Glomerular endothelial cell (primary cell): ENCODE data around the gene LEMD1. TPM values are rescaled to one million over a fixed set of nuclear protein-coding genes. Genes with fewer than 3 reads are reported as not detected.

Source experiments
- DNase-seq: peaks from one replicate; pipeline ENCODE4 v3.0.0-alpha.2; 2011; ENCODE audit warnings: low read depth, low spot score; ENCODE audit errors: extremely low read depth
- total RNA-seq: library from RNA; depleted of rRNA; stranded (reverse); fragments of >200 nt; gene quantifications from 2 replicates; pipeline ENCODE4 v1.2.3, GENCODE V29; 2015

The LEMD1 gene, protein sequence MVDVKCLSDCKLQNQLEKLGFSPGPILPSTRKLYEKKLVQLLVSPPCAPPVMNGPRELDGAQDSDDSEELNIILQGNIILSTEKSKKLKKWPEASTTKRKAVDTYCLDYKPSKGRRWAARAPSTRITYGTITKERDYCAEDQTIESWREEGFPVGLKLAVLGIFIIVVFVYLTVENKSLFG
- not detected in 2 replicates for total RNA-seq

DNA sequence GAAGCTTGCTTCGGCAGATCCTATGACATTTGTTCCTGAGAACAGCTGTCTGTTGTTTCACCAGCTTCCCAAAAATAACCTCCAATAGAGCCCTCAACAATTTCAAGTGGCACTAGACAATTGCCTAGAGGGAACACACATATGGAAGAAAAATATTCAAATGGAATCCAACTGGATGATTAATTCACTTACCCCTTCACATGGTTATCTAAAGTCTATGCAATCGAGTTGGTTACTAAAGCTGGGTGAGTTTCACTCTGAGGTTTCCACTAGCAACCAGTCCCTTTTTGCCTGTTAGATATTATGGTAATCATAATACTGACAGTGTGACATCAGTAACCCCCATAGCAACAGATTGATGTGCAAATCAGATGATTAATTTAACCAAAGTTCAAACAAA is at the start of gene LEMD1:
TSS of gene LEMD1 (minus strand) at position 259 of the 400 bp plus-strand sequence. CDS start 1,520 bp downstream, outside the sequence.
- no peak for DNase-seq

DNA sequence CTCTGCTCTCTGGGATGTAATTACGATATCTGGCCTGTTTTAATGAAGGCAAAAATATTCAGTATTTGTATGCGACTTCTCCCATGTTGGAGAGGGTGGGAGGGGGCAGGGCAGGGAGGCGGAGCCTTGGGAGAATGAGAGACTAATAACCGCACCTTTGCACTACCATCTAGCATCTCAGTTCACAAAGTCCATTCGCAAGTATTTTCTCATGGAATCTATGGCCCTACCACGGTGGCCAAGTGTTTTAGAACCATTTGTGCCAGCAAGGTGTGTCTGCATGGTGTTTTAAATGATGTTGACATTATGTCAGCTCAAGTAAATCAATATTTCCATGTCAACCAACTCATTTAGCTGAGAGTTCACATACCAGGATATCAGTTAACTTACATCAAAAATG is 48.3 kb upstream of the LEMD1 start:
- DNase-seq = no peak

DNA sequence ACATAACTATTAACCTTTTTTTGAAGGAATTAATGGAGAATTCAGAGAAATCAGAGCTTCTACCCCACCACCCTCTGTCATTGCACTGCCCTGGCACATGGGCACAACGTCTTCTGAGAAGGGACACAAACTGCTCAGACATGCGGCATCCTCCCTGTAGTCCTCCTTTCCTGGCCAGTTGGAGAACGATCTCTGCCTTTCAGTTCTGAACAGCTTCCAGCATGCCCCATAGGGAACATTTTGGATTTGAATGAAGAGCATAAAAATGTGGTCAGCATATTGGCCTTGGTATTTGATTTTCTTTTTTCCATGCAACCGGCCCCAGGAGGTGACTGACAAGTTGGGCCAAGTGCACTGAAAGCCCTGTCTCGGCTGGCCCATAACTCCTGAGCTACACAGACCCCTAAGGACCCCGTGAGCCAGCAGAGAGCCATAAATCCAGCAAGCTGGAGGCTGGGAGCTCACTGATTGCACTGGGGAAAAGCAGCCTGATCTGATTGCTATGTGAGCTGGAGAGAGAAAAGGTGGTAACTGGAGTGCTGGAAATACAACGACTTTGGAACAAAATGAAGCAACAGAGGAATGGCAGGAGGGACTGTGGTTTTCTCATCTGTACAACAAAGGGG is 44.9 kb upstream of the LEMD1 start:
- DNase-seq = no peak

DNA sequence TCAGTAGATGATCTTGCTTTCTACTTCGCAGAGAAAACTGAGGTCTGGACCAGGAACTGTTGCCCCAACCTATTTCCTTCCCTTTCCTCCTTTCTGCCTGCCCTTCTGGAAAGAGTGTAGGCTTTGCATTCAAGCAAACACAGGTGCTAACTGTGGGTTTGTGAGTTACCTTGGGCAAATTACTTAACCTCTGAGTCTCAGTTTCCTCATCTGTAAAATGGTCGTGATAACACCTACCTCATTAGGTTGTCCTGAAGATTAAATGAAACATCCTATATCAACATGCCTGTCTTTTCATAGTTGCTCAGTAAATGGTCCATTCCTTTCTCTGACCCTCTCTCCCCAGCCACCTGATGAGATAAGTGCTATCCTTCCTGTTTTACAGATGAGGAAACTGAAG is 43.5 kb upstream of the LEMD1 start:
- no peak for DNase-seq

DNA sequence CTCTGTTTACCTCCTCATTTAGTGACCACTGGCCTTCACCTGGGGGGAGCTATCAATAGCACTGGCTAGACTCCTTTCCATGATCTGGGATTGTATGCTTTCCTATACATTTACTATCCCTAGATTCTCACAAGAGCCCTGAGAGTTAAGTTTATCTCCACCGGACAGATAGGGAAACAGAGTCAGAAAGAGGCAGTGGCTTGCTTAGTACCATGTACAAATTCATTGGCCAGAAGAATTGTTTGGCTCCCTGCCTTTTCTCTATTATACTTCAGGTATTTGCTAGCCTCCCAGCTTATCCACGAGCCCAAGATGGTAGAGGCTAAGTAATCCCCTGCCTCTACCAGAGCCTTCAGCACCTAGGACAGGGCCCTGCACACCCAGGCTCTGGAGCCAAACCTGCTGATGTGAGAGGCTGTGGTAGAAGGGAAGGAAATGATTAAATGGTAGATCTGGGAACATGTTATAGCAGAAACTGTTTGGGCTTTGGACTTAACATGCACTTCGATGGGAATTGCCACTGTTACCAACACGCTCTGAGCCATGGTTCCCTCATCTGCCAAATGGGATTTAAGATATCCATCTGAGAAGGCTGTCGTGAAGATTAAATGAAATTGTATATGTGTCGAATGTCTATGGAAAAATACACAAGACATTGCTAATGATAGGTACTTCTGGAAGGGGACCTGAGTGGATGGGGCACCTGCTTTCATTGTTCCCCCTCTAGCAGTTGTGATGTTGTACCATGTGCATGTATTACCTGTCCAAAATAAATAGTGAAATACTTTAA is 37.1 kb upstream of the LEMD1 start:
- DNase-seq = no peak

DNA sequence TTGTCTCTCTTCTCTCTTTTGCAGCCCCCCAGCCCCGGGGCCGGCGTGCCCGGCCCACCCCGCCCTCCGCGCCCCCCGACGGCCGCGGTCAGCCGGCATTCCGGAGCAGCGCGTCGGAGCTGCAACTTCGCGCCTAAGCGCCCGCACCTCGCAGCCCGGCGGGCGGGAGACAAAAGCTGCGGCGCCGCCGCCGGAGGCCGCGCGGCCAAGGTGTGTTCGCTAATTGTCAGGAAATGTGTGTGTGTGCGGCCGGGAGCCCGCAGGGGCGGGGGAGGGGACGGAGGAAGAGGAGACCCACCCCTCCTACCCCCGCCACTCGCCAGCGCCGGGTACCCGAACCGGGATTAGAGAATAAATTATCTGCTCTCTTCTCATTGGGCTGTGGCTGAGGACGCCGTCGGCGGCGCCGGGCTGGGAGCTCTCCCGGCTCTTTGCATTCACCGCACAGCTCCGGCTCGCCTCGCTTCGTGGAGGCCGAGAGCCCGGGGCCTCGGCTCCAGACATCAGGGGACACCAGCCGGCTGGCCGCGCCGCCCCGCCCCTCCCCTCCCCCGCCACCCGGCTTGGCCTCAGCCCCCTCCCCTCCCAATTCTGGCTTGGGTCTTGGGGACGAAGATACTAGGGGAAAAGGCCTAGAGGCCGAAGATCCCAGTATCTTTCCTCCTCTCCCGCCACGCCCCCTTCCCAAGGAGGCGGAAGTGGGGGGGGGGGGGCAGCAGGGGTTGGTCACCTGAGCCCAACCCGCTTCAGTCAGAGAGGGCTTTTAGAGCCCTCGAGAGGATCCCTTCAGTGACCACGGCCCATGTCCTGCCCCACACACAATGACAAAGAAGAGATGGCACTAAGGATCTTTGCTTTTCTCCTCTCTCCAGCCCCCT is 35.3 kb upstream of the LEMD1 start:
- no peak for DNase-seq

DNA sequence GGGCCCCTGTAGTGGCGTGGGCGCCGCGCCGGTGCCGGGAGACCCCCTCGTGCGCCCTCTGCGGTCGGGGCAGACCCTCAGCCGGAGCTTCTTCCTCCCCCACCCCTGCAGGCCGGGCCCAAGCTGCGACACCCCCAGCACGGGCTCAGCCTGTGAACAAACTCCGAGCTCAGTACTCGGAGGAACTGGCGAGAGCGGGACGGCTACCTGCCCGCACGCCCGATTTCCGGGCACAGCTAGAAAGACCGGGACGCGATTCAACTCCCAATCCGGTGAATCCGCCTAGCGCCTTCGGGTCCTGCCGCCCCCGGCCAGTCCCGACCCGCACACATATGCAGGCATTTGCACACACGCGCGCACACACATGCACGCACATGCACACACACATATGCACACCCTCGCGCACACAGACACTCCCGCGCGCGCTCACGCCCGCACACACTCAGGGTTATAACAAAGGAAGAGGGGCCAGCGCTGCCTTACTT is 34.6 kb upstream of the LEMD1 start:
- no peak for DNase-seq

DNA sequence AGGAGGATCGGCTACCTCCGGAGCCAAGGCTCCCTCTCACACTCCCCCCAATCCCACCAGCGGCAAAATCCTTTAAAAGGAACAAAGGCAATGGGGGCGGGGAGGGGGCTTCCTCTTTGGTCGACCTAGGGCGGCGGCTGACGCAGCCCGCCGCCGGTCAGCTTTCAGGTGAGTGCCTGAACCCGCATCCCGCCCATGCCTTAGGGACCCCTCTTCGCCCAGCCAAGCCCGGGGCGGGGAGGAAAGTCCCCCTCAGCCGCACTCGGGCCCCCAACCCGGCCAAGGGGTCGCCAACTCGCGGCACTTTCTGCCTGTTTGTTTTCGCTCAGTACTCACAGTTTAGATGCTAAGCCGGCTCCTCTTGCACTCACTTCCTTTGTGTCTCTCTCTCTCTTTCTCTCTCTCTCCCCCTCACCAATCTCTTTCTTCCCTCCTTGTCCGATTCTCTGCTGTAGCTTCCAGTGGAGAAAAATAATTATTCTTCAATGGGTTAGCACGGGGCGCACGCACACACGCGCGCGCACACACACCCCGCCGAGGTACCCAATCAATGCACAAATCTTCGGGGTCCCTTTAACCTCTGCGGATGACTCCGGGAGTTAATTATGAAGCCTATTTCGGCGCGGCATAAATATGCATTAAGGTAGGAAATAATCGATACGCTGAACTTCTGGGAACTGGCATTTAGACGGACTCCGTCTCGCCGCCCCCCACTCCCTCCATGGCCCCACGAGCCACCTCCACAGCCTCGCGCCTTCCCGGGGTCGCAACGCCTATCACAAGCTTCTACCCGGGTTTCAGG is 33.9 kb upstream of the LEMD1 start, which contains the start of gene BLACAT1:
TSS of gene BLACAT1 (minus strand) at position 465 of the 802 bp plus-strand sequence.
- DNase-seq = no peak

DNA sequence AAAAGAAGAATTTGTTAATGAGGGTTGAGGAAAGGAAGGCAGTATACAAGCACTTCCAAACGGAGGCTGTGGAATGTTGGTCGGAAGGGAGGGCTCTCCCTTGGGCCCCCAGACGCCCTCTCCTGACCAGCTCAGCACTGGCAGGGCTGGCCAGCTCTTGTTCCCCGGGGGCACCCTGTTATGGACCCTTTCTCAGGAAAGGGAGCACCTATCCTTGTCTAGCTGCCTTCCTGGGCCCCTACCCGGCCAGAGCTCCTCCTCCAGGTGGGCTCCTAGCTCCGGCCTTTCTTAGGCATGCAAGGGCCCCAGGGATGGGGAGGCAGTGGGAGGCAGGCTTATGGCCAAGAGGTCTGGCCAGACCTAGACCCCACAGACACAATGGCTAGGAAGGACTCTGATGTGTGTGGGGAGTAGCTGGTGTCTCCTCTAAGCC is 33.1 kb upstream of the LEMD1 start:
- no peak for DNase-seq

DNA sequence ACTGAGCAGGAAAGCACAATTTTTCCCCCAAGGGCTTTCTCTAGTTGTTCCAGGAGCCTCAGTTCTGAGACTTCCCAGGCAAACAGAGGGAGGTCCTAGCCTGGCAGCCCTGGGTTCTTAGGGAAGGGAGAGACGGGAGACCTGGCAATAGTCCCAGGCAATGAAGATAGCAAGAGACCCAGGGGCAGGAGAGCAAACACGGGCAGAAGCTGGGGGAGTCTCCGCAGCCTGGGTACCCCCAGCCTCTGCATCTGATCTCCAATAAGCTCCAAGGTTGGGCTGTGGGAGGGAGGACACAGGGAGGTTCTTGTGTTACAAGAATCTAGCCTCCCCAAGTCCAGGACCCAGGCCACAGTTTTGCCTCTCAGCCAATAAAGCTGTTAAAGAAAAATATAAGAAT is 31.6 kb upstream of the LEMD1 start:
- DNase-seq = no peak

DNA sequence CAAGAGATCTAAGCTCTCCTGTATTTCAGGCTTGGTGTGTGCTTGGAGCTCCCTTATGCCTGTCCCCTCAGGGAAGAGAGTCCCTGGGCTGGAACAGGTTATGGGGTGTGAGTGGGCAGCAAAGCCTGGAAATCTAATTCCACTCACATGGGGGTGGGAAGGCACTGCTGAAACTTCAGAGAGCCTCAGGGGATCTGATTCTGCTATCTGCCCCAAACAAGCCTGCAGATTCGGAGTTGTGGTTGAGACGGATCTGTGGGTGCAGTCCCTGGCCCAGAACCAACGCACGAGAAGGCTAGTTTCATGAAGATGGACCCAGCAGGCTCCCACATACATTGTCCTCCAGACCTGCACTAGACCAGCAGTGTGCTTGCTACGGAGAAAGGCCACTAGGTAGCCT is 31.1 kb upstream of the LEMD1 start:
- DNase-seq = no peak

DNA sequence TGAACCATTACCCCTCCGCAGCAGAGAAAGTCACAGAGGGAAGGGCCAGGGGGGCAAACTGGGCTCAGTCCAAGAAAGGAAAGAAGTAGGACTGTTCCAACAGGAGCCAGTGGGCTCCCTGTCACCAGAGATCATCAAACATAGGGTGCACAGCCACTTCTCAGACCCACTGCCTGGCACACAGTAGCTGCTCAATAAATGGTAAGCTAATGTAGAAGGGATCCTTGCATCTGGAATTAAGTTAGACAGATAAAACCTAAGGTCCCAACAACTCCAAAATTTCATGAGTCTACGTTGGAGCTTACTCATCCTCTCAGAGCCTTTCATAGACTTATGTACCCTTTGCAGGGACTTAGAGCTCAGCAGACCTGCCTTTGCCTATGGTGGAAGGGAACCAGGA is 30.5 kb upstream of the LEMD1 start:
- no peak for DNase-seq

DNA sequence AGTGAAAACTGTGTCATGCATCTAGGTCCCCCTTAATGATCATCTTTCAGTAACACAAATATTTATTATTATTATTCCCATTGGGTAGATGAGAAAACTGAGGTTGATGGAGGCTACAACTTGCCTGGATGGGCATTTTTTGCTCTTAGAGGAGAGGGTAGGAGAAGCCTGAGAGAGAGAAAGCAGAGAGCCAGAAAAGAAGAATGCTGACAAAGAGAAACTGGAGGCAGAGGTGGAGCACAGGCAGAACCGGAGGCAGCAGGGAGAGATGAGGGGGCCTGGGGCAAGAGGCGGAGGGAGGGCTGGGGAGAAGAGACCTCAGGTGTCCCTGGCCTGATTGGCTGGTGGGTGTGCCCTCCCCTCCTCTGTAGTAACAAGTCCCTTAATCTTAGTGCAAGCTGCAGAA is 29.9 kb upstream of the LEMD1 start:
- DNase-seq = no peak

DNA sequence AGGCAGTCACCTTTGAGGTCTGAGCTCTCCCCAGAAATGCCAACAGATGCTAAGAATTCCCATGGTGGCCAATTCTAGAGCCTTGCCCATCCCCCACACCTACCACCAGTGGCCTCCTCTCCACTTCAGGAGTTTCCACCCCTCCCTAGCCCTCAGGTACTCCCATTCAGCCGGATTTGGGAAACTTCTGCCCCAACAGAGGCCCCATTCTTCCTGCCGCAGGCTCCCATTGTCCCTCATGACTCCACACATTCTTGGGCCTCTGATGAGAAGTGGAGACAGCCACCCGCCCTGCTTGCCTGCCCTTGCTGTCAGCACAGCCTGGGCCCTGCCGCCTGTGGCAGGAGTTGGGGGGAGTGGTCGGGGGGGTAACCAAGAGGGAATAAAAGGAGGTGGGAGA is 29.3 kb upstream of the LEMD1 start:
- DNase-seq = no peak

DNA sequence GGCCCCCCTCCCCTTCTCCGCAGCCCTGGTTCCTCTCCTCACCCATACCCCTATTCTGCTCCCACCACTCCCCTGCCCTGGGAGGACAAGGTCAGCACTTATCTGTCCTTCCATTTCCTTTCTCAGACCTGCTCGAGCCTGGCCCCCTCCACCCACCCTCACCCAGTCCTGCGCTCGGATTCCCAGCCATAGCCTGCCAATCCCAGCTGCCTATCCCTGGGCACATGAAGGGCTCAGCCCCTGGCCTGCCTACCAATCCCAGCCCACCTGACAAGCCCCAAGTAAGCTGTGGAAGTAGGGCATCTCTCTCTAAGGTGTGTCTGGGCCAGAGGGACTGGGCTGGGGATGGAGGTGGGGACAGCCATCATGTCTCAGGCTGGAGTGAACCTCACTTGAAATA is 28.6 kb upstream of the LEMD1 start:
- no peak for DNase-seq

DNA sequence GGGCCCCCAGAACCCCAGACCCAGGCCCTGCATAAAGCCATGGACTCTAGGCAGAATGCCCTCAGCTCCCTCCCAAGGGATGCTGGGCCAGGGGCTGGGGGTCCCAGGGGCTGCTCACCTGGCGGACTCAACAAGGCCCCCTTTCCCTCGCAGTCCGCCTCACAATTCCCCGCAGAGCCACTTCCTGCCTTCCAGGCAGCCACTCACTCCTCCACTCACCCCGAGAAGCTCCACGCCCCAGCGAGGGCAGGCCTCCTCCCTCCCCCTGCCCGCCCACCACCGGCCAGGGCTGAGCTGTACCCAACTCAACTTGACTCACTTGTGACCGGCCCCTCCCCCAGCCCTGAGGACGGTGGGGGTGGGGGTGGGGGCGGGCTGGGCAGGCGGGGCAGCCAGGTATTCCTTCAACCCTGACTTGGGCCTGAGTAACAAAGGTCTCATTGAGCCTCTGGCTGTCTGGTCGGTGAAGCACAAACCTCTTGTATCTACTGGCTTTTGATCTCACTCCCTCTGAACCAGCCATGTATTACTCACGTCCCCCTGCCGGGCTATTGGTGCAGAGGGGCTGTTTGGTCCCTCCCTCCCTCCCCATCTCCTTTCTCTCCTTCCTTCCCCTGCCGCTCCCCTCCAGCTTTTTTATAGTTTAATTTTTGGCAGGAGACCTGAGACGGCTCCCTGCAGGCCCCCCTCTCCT is 28.0 kb upstream of the LEMD1 start:
- DNase-seq = no peak

DNA sequence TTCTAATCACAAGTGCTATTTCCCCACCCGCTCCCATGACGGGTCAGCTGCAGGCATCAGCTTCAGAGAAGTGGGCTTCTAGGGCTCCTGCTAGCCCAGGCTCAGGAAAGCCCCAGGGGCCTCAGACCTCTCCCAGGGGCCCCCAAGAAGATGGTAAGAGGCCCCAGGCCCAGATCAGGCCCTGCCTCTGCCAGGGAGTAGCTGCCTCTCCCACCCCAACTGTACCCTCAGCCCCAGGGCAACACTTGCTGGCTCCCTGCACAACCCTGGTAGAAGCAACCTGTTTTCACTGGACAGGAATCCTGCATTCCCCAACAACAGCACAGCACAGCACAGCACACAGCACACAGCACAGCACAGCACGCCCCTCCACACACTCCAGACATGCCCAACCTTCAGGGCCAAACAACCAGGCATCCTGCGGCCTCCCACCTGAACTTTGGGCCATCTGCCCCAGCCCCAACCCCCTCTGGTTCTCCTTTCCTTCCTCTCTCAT is 27.4 kb upstream of the LEMD1 start:
- no peak for DNase-seq

DNA sequence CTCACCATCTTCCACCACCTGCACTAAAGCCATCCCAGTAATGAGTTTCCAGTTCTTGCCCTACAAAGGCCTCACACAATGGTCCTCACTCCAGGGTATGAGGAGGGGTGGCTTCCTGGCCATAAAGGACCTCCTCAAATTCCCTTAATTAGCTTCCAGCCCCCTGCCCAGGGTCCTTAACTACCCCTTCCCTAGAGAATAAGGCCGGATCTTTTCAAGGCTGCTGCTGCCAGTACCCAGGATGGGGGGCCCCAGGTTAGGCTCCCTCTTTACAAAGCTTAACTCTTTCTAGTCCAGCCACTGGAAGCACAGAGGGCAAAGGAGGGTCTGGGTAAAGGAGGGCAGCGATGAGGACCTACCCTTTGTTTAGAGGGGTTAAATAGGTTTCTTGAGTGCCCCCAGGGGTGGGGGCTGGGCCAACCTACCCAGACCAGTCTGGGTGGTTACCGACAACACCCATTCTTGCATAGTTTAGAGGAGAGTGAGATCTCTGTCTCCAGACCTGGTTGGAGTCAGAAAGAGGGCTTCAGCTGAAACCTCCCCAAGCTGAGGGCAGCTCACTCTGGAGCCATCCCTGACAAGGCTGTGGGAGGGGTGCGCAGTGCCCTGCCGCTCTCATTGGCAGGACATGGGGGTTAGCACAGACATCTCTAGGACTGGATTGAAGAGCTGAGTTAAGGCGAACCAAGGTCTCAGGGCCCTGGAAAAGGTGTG is 26.8 kb upstream of the LEMD1 start:
- DNase-seq = no peak
